ENCODE results near the gene OXSR1. TPM values are rescaled to one million over a fixed set of nuclear protein-coding genes. Genes with fewer than 3 reads are reported as not detected.

Gene OXSR1
- total and polyA plus RNA-seq, 2 experiments from 2014 or later = 16.0 to 41.1 TPM

DNA sequence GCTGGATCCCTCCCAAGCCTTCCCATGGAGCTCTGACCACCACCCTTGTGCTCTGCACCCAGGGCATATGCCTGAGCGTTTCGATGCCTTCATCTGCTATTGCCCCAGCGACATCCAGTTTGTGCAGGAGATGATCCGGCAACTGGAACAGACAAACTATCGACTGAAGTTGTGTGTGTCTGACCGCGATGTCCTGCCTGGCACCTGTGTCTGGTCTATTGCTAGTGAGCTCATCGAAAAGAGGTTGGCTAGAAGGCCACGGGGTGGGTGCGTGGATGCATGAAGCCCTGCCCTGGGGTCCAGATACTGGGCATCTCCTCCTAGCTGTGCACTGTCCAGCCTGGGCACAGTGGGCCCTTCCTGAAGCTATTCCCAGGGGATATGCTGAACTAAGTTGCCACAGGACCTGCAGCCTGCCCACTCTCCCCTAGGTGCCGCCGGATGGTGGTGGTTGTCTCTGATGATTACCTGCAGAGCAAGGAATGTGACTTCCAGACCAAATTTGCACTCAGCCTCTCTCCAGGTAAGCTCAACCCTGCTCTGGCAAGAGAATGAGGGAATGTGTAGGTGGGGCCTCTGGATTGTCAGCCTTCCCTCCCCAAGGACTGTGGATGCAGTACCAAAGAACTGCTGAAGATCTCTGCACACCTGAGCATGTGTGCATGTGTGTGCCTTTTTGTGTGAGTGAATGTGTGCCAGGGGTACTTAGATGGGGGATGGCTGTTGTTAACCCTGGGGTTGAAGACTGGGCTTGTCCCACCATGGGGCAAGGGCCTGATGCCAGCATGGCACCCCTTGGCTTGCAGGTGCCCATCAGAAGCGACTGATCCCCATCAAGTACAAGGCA lies 24.8 kb upstream of the OXSR1 start:
- TF ChIP-seq JUNB (IDR thresholded peaks at IDR 0.05; ENCODE audit: unreplicated experiment) (no peak), ZNF331 (CRISPR knock-in tag; IDR thresholded peaks at IDR 0.05; ENCODE audit: low read depth) (no peak), CREB1 (CRISPR knock-in tag; IDR thresholded peaks at IDR 0.05; ENCODE audit: low read depth) (no peak), ZNF462 (CRISPR knock-in tag; IDR thresholded peaks at IDR 0.05) (no peak), ZNF114 (CRISPR knock-in tag; IDR thresholded peaks at IDR 0.05) (no peak), POLR2AphosphoS5 (IDR thresholded peaks at IDR 0.05; ENCODE audit: low read depth) (no peak), EZH2phosphoT487 (IDR thresholded peaks at IDR 0.05; ENCODE audit: unreplicated experiment) (no peak), NANOG (IDR thresholded peaks at IDR 0.05; ENCODE audit: borderline replicate concordance) (no peak), CTCF (conservative IDR thresholded peaks at IDR 0.05; ENCODE audit: low read depth in 2 of 2) (no peak), ETS1 (IDR thresholded peaks at IDR 0.05) (no peak), EZH2 (IDR thresholded peaks at IDR 0.05; ENCODE audit: low read depth, unreplicated experiment) (no peak), STAT1 (IDR thresholded peaks at IDR 0.05; ENCODE audit: unreplicated experiment) (no peak), REST (IDR thresholded peaks at IDR 0.05; ENCODE audit: unreplicated experiment) (no peak)

More for the DNA sequence above, 24.8 kb upstream of the OXSR1 start:
- Histone ChIP-seq H3K79me2 (replicated peaks; ENCODE audit: insufficient read depth) (peaks cover 19% of the 10 kb centered on the region), H3K4me2 (no peak overlapping the region), H3F3A (replicated peaks; ENCODE audit: low read depth) (peaks cover 13% of the 10 kb centered on the region), H2AFZ (no peak overlapping the region), H3K36me3 (ENCODE audit: insufficient read depth) (no peaks in the 10 kb centered on the region), H3K4me3 (no peak overlapping the region), H3K27me3 (ENCODE audit: insufficient read depth) (no peaks in the 10 kb centered on the region), H3K4me1 (ENCODE audit: insufficient read depth) (peaks cover 21% of the 10 kb centered on the region), H4K20me1 (replicated peaks; ENCODE audit: insufficient read depth) (peaks cover 8% of the 10 kb centered on the region; the same call in 1 of the 2 replicates), H3K9me2 (ENCODE audit: insufficient read depth) (no peaks in the 10 kb centered on the region), H3K27ac (ENCODE audit: low read depth) (no peak overlapping the region)
- DNase-seq (ENCODE audit: low spot score) (no peak), ATAC-seq (no peak)
- Mint-ChIP-seq H3K36me3 (ENCODE audit: low read depth) (peaks cover 27% of the 10 kb centered on the region), H3K4me1 (peaks cover 25% of the 10 kb centered on the region), H3K4me3 (peak overlapping the region; percentile 39; the same call in 2 of the 3 replicates), H3K27me3 (ENCODE audit: insufficient read depth, low read depth, poor library complexity) (peaks cover 21% of the 10 kb centered on the region), H3K27ac (no peak overlapping the region), H3K9me3 (no peaks in the 10 kb centered on the region; the same call in none of the 3 replicates)
